ENCODE results near the gene CDY2A.
"Not testable (repeated sequence)": the region's sequence is repeated elsewhere in the genome, so short reads cannot be mapped to it uniquely, and the experiment has no call there.

Gene CDY2A, protein sequence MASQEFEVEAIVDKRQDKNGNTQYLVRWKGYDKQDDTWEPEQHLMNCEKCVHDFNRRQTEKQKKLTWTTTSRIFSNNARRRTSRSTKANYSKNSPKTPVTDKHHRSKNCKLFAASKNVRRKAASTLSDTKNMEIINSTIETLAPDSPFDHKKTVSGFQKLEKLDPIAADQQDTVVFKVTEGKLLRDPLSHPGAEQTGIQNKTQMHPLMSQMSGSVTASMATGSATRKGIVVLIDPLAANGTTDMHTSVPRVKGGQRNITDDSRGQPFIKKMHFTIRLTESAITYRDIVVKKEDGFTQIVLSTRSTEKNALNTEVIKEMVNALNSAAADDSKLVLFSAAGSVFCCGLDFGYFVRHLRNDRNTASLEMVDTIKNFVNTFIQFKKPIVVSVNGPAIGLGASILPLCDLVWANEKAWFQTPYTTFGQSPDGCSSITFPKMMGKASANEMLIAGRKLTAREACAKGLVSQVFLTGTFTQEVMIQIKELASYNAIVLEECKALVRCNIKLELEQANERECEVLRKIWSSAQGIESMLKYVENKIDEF

DNA sequence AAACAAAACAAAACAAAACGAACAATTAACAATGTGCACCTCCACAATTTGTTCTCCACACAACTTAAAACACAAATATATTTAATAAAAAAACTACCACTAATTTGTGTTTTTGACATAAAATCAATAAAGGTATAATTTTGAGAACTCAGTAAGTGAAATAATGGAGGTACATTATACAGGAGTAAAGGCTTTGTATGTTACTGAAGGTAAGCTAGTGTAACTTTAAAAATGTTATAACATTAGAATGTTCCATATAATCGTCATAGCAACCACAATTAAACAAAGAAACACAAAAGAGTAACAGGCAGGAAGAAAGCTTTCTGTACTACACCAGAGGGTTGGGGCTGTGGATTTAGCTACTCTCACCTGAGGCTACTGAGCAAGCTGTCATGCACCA lies at the start of gene CDY2A:
TSS of gene CDY2A (plus strand) at position 301 of the 400 bp plus-strand sequence. CDS start 328 bp downstream, outside the sequence.
- DNase-seq (ENCODE audit: low read depth in 2 of 2): not testable (repeated sequence)

DNA sequence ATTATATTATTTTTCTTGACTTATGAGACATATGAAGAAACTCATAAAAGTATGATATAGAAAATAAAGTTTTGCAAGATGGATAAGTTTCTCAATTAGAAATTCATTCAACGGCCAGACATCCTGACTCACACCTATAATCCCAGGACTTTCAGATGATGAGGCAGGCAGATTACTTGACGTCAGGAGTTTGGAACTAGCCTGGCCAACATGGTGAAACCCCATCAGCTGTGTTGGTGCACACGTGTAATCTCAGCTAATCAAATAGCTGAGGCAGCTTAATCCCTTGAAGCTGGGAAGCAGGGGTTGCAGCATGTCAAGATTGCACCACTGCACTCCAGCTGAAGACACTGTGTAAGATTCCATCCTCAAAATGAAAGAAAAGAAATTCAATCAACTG lies 28.0 kb upstream of the CDY2A start:
- not testable (repeated sequence) for DNase-seq (ENCODE audit: low read depth in 2 of 2)

DNA sequence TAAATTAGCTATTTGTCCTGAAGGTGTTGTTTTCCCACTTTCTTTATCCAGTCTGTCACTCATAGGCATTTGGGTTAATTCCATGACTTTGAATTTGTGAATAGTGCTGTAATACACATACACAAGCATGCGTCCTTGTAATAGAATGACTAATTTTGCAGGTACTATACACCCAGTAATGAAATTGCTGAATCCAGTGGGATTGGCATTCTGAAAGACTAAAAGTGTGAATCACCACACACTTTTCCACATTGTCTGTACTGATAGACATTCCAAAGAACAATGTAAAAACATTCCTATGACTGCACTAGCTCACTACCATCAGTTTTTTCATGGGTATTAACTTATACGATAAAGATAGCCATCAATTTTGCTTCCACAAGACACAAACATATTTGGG lies 27.3 kb upstream of the CDY2A start:
- DNase-seq (ENCODE audit: low read depth in 2 of 2): not testable (repeated sequence)

DNA sequence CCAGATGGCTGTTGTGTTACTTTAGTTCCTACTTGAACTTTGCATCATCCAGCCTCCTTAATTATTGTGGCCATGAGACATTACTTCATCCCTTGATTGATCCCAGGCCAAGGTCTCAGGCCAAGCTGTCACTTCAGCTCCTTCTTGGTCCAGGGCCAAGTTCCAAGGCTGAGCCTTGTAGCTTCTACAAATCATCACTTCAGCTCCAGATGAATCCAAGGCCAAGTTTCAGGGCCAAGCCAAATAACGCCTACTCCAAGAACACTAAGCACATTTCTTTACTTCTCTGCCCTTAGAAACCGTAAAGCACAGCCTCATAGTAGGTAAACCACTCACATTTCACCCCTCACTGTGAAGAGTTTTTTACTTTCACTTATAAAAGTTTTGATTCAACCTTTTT lies 1.7 kb upstream of the CDY2A start:
- DNase-seq (ENCODE audit: low read depth in 2 of 2): not testable (repeated sequence)

DNA sequence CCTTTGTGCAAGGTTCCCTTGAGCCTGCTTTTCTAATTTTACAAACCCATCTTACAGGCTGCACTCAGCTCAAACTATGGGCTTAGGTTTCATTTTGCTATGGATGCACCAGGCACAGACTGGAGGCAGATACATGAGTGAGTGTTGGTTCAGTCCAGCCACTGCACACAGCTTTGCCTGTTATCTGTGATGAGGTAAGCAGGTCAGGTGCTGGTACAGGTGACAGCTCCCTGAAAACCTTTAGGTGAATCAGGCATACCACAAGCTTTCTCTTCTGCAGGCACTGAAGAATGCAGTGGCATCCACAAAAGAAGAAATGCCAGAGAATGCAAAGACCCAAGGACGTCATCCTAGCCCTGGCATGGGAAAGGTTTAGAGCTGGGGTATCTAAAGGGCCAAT lies 3.3 kb downstream of the CDY2A start:
- not testable (repeated sequence) for DNase-seq (ENCODE audit: low read depth in 2 of 2)

DNA sequence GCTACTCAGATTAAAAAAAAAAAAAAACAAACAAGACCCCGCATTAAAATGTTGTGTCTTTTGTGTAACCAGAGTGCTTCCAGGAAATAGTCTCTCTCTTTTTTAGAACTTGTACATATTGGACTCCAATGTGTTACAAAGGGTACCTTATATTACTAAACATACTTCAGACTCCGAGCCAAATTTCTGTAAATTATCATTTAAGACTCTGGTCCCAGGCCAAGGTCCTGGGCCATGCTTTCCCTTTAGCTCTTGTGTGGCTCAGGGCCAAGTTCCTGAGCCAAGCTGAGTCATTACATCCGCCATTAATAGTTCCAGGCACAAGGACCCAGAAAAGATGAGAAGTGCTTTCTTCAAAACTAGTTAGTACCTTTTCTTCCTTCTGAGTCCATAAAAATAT lies 4.6 kb downstream of the CDY2A start:
- DNase-seq (ENCODE audit: low read depth in 2 of 2): not testable (repeated sequence)

DNA sequence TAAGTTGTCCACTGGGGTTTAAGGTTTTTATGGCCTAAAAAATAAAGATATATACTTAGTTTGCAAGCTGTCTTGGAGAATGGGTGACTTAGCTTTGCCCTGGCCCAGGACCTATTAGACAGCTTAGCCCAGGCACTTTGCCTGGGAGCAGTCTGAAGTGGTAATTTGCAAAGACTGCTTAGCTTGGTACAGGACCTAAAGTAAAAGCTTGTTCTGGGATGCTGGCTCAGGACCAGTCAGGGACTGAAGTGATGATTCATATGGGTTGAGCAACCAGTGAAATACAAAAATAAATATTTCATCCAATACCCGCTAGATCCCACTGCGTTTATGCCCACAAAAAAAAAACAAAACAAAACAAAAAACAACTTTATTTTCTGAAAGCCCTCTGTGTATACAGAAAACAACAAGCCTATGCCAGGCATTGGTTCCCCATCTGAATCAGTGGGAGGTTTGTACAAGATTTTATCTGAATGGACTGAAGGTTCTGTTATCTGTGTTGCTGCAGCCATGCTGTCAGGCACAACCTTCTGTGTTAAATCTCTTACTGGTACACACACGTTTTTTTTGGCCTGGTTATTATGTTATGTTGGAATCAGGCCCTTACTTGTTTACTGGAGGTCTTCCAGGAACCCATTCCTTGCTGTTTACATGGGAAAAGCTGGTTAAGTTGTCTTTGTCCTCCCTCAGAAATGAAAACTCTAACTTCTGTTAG lies 8.7 kb downstream of the CDY2A start:
- not testable (repeated sequence) for DNase-seq (ENCODE audit: low read depth in 2 of 2)

DNA sequence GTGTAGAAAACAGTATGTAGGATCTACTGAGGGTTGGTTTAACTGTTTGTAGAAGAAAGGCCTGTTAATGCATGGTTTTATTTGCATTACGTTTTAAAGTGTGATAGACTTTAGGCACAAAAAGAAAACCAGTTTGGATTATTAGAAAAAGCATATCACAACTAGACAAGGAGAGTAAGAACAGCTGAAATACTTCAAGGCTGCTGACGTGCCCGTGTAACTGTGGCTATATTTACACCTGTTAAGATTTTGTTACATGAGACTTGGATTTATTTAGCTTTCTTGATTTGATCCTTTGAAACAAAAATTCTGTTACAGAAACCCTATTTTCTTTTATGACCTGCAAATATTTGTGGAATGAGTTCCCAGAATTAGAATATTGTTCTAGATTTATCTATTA lies 9.3 kb downstream of the CDY2A start:
- not testable (repeated sequence) for DNase-seq (ENCODE audit: low read depth in 2 of 2)

DNA sequence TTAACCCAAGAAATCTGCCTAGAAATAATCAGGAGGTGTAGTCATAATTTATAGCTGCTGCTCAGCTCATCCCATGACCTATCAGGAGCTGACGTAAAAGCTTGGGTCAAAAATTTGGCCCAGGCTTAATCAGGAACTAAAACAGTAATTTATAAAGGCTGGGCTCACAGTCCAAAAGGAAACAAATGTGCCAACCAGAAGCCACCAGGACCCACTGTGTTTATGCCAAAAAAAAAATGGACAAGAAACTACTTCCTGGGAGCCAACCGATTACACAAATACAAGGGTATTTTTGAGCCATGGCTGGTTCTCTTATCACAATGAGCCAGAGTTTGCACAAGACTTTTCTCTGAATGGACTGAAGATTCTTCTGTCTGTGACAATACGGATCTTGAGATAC lies 19.4 kb downstream of the CDY2A start:
- DNase-seq (ENCODE audit: low read depth in 2 of 2): not testable (repeated sequence)

DNA sequence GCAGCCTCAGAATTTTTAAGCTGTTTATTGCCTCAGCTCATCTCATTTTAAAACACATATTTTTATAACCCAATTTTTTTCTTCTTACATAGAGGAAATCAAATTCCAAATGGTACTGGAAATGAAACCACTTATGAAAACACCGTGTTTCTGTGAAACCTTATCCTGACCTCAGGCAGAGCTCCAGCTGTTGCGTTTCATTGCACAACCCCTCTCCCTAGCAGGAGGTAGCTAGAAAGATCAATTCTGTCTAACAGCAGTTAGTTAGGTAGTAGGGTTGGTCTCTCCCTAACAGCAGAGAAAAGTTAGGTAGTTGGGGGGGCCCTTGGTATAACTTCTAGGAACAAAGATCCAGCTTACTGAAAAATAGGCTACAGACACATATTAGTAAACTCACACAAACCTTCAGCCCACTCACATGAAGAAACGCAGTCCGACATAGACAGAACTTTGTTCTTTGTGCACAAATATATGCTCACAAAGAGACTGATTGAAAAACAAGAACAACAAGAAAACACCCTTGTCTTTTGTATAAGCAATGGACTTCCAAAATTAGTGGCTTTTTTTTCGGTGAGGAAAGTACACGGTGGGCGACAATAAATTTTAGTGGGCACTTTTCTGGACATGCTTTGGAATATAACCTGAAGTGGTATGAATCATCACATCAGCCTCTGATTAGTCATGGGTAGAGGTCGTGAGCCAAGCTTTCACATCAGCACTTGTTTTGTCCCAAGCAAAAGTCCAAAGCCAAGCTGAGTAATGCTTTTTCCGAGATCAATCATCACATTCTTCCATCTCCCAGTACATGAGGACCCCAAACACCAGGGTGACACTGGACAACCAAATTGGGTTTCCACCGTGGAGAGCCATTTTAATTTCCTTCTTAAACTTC lies 22.8 kb downstream of the CDY2A start:
- not testable (repeated sequence) for DNase-seq (ENCODE audit: low read depth in 2 of 2)

DNA sequence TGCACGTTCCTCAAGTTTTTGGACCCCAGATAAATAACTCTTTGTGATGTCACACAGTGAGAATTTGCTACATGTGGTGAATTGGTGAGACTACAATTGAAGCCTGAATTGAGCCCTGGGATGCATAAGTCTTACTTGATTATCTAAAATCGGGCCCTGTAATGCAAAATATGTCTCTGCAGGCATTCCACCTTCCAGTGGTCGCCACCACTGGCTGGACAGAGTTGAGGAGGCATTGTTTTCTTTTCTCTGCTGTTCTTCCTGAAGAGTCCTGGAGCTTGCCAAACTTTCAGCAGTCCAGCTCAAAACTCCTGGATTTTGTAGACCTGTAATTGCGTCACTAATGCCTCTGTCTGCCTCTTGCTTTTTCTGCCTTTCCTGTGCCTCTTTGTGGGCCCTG lies 23.5 kb downstream of the CDY2A start:
- not testable (repeated sequence) for DNase-seq (ENCODE audit: low read depth in 2 of 2)

DNA sequence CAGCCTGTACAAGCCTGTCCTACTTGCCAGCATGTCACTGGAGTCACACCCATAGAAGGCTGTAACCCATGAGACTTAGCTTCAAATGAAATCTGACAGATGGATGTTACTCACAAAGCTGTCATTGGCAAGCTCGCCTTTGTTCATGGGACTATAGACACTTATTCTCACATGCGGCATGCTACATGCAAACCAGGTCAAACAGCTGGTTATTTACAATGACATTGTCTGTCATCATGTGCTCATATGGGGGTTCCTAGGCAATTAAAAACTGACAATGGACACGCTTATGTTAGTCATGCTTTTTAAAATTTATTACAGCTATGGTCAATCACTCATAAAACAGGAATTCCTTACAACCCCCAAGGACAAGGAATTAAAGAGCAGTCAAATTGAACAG lies 30.9 kb downstream of the CDY2A start:
- not testable (repeated sequence) for DNase-seq (ENCODE audit: low read depth in 2 of 2)

DNA sequence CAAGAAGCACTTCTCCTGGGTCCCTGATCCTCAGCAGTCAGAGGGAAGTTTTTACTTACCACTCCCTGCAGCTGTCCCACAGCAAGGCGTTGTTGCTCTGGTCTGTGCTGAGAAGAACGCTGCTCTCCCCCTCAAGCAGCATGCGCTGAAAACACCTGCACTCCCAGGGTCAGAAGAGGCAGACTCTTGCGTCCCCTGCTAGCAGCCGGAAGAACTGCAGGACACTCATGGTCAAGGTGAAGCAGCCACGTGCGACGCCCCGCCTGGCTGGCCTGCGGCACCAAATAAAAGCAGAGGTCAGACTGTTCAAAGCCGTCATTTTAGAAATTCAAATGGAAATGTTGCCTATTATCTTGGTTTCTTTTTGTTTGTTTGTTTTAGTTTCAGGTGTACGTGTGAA lies 47.9 kb downstream of the CDY2A start:
- not testable (repeated sequence) for DNase-seq (ENCODE audit: low read depth in 2 of 2)
